Loucy (cell line): ENCODE data around the gene TACR1.

ENCODE experiments used
- H2AFZ ChIP-seq: fragments of 200-600 bp; sonication (generic); 2 replicates; pipeline ENCODE4 v1.6.0; 2016; ENCODE audit warnings: antibody characterized with exemption, mild to moderate bottlenecking, low read length, moderate library complexity
- H3F3A ChIP-seq: fragments of 200-600 bp; 2 replicates; pipeline ENCODE4 v1.6.0; 2016; ENCODE audit warnings: antibody characterized with exemption, low read depth, mild to moderate bottlenecking
- H3K27me3 ChIP-seq: fragments of 200-600 bp; sonication (generic); 2 replicates; pipeline ENCODE4 v1.6.1; 2014; ENCODE audit warnings: low read length, mild to moderate bottlenecking; ENCODE audit not compliant: insufficient read depth, poor library complexity, severe bottlenecking
- H3K36me3 ChIP-seq: fragments of 200-600 bp; sonication (generic); 2 replicates; pipeline ENCODE4 v1.6.1; 2016; ENCODE audit warnings: low read length; ENCODE audit not compliant: insufficient read depth
- H3K4me1 ChIP-seq: fragments of 200-600 bp; sonication (generic); 2 replicates; pipeline ENCODE4 v1.5.1; 2014; ENCODE audit warnings: low read length, mild to moderate bottlenecking; ENCODE audit not compliant: insufficient read depth, poor library complexity, severe bottlenecking
- H3K4me2 ChIP-seq: fragments of 200-600 bp; sonication (generic); 2 replicates; pipeline ENCODE4 v1.6.0; 2014; ENCODE audit warnings: antibody characterized with exemption, low read length, low read depth, mild to moderate bottlenecking; ENCODE audit not compliant: poor library complexity, severe bottlenecking
- H3K4me3 ChIP-seq: fragments of 200-600 bp; sonication (generic); 2 replicates; pipeline ENCODE4 v1.5.1; 2014; ENCODE audit warnings: low read length, mild to moderate bottlenecking, mixed read lengths; ENCODE audit not compliant: poor library complexity, severe bottlenecking
- H3K79me2 ChIP-seq: fragments of 200-600 bp; sonication (generic); 2 replicates; pipeline ENCODE4 v1.6.1; 2014; ENCODE audit warnings: low read length; ENCODE audit not compliant: insufficient read depth
- H3K9ac ChIP-seq: fragments of 200-600 bp; sonication (generic); 2 replicates; pipeline ENCODE4 v1.6.0; 2014; ENCODE audit warnings: mild to moderate bottlenecking, low read depth, low read length, moderate library complexity; ENCODE audit not compliant: poor library complexity, severe bottlenecking
- H3K9me2 ChIP-seq: fragments of 200-600 bp; sonication (generic); replicated peaks from 2 replicates; pipeline ENCODE4 v1.6.1; 2016; ENCODE audit warnings: low read depth, low read length, mixed read lengths
- H3K9me3 ChIP-seq: fragments of 200-600 bp; sonication (generic); 2 replicates; pipeline ENCODE4 v1.6.1; 2014; ENCODE audit warnings: mild to moderate bottlenecking, antibody characterized with exemption, low read length, low read depth; ENCODE audit not compliant: insufficient read depth
- H4K20me1 ChIP-seq: fragments of 200-600 bp; sonication (generic); 2 replicates; pipeline ENCODE4 v1.6.0; 2014; ENCODE audit warnings: antibody characterized with exemption, low read length, mild to moderate bottlenecking; ENCODE audit not compliant: insufficient read depth, poor library complexity, severe bottlenecking
- EZH2phosphoT487 ChIP-seq: fragments of 200-600 bp; IDR thresholded peaks from 2 replicates; pipeline ENCODE4 v1.6.1; 2018; ENCODE audit warnings: antibody characterized with exemption, mild to moderate bottlenecking, moderate library complexity, borderline replicate concordance
- TF ChIP-seq, protein P1 (sequence below): fragments of 200-600 bp; sonication (generic); conservative IDR thresholded peaks from 2 replicates; pipeline ENCODE4 v1.5.1; 2014; ENCODE audit warnings: mild to moderate bottlenecking, antibody characterized with exemption, low read length

Gene TACR1

DNA sequence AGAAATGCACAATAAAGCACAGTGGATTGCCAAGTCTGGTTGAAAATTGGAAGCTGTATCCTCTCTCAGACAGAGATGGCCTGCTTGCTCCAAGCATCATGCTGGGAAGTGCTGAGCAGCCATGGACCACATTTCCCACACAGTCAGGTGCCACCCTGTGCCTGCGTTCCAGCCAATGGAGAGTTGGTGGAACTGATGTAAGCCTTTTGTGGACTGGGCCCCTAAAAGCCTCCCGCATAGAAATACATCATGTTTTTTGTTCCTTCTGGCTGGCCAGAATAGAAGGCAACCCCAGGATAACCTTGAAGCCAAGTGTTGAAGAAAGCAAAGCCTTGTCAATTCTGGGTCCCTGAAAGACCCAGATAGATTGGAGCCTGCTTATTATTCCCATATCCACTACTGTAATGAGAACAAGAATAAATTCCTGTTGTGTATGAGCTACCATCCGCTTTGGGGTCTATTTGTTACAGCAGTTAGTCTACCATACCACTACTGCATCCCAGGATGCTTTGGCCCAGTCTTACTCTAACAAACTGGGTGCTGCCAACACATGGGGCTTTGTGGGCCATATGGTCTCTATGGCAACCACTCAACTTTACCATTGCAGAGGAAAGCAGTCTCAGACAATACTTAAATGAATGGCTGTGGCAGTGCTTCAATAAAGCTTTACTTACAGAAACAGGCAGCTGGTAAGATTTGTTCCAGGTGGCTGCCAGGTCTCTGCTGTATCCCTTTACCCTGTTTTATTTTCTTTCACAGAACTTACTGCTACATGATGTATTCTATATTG is 175.5 kb downstream of the TACR1 start:
- TF ChIP-seq EZH2phosphoT487: no peak
- TF ChIP-seq, protein P1, sequence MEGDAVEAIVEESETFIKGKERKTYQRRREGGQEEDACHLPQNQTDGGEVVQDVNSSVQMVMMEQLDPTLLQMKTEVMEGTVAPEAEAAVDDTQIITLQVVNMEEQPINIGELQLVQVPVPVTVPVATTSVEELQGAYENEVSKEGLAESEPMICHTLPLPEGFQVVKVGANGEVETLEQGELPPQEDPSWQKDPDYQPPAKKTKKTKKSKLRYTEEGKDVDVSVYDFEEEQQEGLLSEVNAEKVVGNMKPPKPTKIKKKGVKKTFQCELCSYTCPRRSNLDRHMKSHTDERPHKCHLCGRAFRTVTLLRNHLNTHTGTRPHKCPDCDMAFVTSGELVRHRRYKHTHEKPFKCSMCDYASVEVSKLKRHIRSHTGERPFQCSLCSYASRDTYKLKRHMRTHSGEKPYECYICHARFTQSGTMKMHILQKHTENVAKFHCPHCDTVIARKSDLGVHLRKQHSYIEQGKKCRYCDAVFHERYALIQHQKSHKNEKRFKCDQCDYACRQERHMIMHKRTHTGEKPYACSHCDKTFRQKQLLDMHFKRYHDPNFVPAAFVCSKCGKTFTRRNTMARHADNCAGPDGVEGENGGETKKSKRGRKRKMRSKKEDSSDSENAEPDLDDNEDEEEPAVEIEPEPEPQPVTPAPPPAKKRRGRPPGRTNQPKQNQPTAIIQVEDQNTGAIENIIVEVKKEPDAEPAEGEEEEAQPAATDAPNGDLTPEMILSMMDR: no peak
- Histone ChIP-seq H3K9ac (no peak overlapping the region), H3K4me1 (no peaks in the 10 kb centered on the region), H3K4me3 (no peak overlapping the region), H4K20me1 (no peaks in the 10 kb centered on the region), H3K36me3 (no peaks in the 10 kb centered on the region), H3F3A (no peaks in the 10 kb centered on the region), H3K79me2 (no peaks in the 10 kb centered on the region), H3K9me3 (no peaks in the 10 kb centered on the region), H3K9me2 (no peaks in the 10 kb centered on the region), H2AFZ (no peak overlapping the region), H3K4me2 (no peak overlapping the region), H3K27me3 (no peaks in the 10 kb centered on the region)

DNA sequence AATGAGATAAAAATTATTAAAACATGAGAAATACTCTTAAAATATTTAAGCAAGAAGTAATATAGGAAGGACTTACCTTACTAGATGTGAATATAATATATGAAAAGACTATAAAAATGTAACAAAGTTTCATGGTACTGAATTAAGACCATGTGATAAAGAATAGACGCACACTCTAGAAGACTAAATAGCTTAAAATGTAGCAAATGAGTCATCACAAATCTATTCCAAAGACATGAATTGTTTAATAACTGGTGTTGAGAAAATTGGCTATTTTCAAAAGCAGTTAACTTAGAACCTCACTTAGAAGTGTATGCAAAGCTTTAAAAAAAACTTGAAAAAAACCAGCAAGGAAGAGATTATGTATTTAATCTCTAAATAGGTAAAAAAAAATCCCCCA is 176.8 kb downstream of the TACR1 start:
- H3K9me2 ChIP-seq: no peaks in the 10 kb centered on the region
- H3K4me3 ChIP-seq: no peak overlapping the region
- no peaks in the 10 kb centered on the region for H3K27me3 ChIP-seq
- H3K4me2 ChIP-seq: no peak overlapping the region
- H4K20me1 ChIP-seq: no peaks in the 10 kb centered on the region
- H3K79me2 ChIP-seq: no peaks in the 10 kb centered on the region
- H3K4me1 ChIP-seq: no peaks in the 10 kb centered on the region
- TF ChIP-seq, protein P1: no peak
- no peak for TF ChIP-seq EZH2phosphoT487
- no peaks in the 10 kb centered on the region for H3K36me3 ChIP-seq
- no peaks in the 10 kb centered on the region for H3K9me3 ChIP-seq
- no peak overlapping the region for H2AFZ ChIP-seq
- no peak overlapping the region for H3K9ac ChIP-seq
- no peaks in the 10 kb centered on the region for H3F3A ChIP-seq

DNA sequence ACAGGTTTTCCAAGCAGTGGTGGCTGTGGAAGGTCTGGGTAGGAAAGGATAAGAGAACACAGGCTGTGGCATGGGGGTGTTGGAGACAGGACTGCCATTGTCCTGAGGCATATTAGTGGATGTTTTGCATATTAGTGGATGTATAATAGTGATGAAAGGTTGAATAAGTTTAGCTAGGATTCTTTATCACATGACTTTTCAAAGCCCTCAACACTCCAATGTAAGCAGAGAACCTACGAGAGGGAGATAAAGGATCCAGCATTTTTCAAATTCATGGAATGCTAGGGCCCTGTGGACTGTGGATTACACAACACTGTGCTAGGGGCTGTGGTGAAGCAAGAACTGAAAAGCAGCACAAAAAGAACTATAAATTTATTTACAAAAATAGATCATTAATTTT is 177.6 kb downstream of the TACR1 start:
- Histone ChIP-seq H2AFZ (no peak overlapping the region), H3K4me3 (no peak overlapping the region), H4K20me1 (no peaks in the 10 kb centered on the region), H3K36me3 (no peaks in the 10 kb centered on the region), H3K9me3 (no peaks in the 10 kb centered on the region), H3K79me2 (no peaks in the 10 kb centered on the region), H3K4me1 (no peaks in the 10 kb centered on the region), H3K27me3 (no peaks in the 10 kb centered on the region), H3K4me2 (no peak overlapping the region), H3K9ac (no peak overlapping the region), H3F3A (no peaks in the 10 kb centered on the region), H3K9me2 (no peaks in the 10 kb centered on the region)
- no peak for TF ChIP-seq EZH2phosphoT487
- TF ChIP-seq, protein P1: no peak
